ENCODE data around the gene NME8. TPM values are rescaled to one million over a fixed set of nuclear protein-coding genes. Genes with fewer than 3 reads are reported as not detected.

NME8 gene
- total RNA-seq, 4 donors from 2014 or later: not detected

DNA sequence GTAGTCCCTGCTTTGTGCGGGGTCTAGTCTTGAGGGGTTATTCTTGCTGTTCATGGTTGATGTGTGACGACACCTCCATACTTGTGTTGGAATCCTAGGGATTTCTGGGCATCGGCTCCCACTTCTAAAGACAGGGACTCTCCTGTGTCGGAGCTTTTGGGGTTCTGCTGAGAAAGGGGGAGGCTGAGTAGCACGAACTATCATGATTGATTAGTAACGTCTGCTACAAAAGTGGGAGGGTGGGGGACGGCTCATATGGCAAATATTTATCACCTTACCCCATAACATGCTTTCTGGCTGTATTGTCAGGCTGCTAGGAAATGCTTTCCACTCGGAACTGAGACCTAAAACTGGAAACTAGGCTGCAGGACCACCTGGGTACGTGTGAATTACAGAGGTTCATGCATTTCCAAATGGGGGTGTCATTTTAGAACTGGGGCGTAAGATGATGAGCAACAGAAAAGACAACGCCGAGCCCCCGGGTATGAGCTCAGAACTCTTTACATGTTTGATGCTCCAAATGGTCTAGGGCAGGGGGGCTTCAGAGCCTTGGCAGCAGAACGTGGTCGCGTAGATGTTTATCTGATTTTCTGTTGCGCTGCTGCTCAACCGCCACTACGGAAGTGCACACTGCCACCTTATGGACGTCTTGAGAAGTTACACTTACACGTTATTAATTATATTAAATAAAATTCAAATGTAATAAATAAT lies 15.1 kb upstream of the NME8 start:
- TF ChIP-seq, protein P1, sequence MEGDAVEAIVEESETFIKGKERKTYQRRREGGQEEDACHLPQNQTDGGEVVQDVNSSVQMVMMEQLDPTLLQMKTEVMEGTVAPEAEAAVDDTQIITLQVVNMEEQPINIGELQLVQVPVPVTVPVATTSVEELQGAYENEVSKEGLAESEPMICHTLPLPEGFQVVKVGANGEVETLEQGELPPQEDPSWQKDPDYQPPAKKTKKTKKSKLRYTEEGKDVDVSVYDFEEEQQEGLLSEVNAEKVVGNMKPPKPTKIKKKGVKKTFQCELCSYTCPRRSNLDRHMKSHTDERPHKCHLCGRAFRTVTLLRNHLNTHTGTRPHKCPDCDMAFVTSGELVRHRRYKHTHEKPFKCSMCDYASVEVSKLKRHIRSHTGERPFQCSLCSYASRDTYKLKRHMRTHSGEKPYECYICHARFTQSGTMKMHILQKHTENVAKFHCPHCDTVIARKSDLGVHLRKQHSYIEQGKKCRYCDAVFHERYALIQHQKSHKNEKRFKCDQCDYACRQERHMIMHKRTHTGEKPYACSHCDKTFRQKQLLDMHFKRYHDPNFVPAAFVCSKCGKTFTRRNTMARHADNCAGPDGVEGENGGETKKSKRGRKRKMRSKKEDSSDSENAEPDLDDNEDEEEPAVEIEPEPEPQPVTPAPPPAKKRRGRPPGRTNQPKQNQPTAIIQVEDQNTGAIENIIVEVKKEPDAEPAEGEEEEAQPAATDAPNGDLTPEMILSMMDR (IDR thresholded peaks at IDR 0.05; ENCODE audit: low read depth): no peak

DNA sequence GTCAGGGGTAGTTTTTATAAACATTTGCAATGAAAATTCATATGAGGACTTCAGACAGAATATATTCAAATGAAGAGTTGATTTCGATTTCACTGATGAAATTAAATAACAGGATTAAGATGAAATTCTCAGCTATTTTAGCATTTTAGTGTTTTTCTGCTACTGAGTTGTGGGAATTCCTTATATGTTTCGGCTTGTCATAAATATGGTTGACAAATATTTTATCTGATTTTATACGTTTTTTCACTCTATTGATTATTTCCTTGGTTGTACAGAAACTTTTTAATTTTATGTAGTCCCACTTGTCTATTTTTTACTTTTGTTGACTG lies 14.6 kb upstream of the NME8 start:
- TF ChIP-seq, protein P1 (IDR thresholded peaks at IDR 0.05; ENCODE audit: low read depth): no peak

DNA sequence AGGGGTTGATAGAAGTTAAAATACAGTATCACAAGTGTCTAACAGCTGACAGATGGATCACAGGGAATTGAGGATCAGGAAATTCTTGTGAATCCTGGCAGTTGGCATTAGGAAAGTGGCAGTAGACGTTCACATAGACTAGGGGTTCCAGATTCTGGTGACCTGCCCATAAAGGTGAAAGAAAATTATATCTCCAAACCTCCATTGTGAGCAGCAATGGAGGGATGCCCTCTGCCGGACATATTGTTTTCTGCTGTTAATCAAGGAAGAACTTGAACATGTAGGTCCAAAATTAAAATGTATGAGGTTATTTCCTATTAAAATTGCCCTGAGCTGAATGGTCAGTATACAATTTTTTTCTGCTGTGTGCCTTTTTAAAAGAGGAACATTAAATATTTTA lies 5.1 kb downstream of the NME8 start:
- TF ChIP-seq, protein P1 (IDR thresholded peaks at IDR 0.05; ENCODE audit: low read depth): no peak

DNA sequence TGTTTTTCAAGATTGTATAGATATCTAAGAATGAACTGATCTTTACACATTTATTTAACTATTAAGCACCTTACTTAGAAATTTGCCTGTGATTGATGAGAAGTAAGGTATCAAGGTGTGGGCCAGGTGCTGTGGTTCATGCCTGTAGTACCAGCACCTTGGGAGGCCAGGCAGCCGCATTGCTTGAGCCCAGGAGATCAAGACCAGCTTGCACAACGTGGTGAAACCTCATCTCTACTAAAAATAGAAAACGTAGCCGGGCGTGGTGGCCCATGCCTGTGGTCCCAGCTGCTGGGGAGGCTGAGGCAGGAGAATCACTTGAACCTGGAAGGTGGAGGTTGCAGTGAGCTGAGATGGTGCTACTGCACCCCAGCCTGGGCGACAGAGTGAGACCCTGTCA lies 33.7 kb downstream of the NME8 start:
- TF ChIP-seq, protein P1 (IDR thresholded peaks at IDR 0.05; ENCODE audit: low read depth): no peak

DNA sequence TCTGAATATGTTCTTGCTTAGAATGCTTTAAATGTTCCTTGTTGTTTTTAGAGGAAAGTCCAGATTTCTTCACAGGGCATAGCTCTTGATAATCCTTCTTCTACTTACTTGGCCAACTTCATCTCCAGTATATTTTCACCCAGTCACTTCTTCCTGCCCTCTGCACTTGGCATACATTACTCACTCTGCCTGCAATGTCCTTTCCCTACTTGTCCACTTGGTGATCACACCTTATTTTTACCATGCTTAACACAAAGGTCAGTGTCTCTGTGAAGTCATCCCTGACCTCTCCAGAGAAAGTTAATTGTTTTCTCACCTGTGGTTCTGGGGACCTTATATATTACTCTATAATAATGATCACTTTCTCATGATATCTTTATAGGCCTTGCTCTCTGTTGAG lies 45.0 kb downstream of the NME8 start:
- TF ChIP-seq, protein P1 (IDR thresholded peaks at IDR 0.05; ENCODE audit: low read depth): no peak

DNA sequence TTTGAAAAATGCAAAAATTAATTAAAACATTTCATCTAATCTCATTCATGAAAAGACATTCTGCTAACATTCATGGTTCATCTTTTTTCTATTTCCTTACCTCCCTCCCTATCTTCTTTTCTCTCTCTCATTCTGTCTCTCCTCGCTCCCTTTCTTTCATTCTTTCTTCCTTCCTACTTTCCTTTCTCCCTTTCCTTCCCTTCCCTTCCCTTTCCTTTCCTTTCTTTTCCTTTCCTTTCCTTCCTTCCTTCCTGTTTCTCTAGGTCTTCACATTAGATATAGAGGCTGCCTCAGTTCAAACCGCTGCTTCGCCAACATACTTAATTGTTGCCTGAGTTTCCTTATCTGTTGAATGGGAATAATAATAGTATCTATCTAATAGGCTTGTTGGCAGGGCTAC lies 46.3 kb downstream of the NME8 start:
- TF ChIP-seq, protein P1 (IDR thresholded peaks at IDR 0.05; ENCODE audit: low read depth): no peak

DNA sequence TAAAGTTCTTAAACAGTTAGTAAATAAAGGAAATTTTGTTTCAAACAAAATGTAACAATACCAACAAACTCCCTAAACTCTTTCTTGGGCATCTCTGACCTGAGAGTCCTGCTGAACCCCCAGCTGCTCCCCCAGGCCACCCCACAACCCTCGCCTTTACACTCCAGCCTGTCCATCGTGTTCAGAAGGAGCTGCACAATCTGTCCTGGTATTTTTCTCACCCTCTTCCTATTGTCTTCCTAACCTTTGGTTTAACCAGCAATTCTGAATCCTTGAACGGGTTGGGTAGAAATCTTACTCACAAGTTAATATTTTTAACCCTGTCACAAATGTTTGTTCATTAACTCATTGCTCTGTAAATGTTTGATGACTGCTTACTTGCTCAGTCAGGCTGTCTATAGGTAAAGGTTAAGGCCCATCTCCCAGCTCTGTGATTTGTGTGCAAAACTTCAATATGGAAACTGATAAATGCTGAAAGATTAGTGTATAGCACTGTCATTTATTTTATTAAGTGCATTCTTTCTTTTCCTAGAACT lies 51.4 kb downstream of the NME8 start:
- TF ChIP-seq, protein P1 (IDR thresholded peaks at IDR 0.05; ENCODE audit: low read depth): no peak
